ENCODE results near the gene PKP1. TPM values are rescaled to one million over a fixed set of nuclear protein-coding genes. Genes with fewer than 3 reads are reported as not detected.

Gene PKP1
- total and polyA plus RNA-seq, 2 of the 4 experiments (the other 2 are of a cell fraction): 0.18 to 0.36 TPM

DNA sequence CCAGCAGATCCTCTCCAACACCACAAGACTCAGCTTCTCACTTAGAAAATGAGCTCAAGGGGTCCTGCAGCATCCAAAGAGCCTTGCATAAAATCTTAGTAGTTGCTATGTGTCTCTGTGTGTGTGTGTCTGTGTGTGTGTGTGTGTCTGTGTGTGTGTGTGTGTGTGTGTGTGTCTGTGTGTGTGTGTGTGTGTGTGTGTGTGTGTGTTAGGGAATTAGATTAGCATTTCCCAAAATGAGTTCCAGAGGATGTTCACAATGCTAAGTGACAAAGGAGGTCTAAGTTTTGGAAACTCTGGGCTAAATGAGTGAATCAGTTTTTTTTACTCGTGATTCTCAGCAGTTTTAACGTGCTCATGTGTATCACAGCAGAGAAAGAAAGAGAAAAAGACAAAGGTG, 63.7 kb downstream of the PKP1 start:
- Histone ChIP-seq H3K9me1 (ENCODE audit: insufficient read depth, low read length) (no peaks in the 10 kb centered on the region), H4K5ac (ENCODE audit: low read depth, low read length) (no peak overlapping the region), H3K36me3 (ENCODE audit: control insufficient read depth, insufficient read depth, low read length) (no peaks in the 10 kb centered on the region), H3K18ac (ENCODE audit: low read depth, low read length) (no peak overlapping the region), H2BK20ac (ENCODE audit: low read depth, low read length) (no peak overlapping the region), H3K27ac (ENCODE audit: insufficient read depth, low read length) (no peak overlapping the region), H3K56ac (ENCODE audit: extremely low read depth, insufficient read depth, low read length) (no peak overlapping the region), H4K91ac (ENCODE audit: insufficient read depth, low read depth, low read length) (no peak overlapping the region), H3K4me3 (ENCODE audit: insufficient read depth, low read depth, low read length) (no peak overlapping the region), H3K27me3 (ENCODE audit: control insufficient read depth, insufficient read depth, low read length) (peaks cover 51% of the 10 kb centered on the region), H2BK15ac (ENCODE audit: low read depth, low read length) (no peak overlapping the region), H3K14ac (replicated peaks; ENCODE audit: low read depth, low read length) (no peak overlapping the region), H4K8ac (ENCODE audit: low read depth in 2 of 2, low read length in 2 of 2) (no peak overlapping the region), H2BK120ac (ENCODE audit: low read depth, low read length) (no peak overlapping the region), H3K4ac (ENCODE audit: low read depth, low read length) (no peak overlapping the region), H2AK9ac (replicated peaks; ENCODE audit: low read depth, low read length, poor library complexity) (no peak overlapping the region), H2AK5ac (ENCODE audit: low read depth, low read length) (no peak overlapping the region), H3K9me3 (ENCODE audit: control insufficient read depth, insufficient read depth, low read length) (peaks cover 9% of the 10 kb centered on the region; the same call in 1 of the 2 replicates), H3K9ac (ENCODE audit: low read depth, low read length) (no peak overlapping the region), H2AFZ (replicated peaks; ENCODE audit: low read length, poor library complexity) (no peak overlapping the region), H3K4me2 (ENCODE audit: low read depth, low read length) (no peak overlapping the region), H3K23ac (ENCODE audit: low read depth, low read length) (no peak overlapping the region), H2BK5ac (ENCODE audit: low read depth, low read length, poor library complexity, severe bottlenecking) (no peak overlapping the region), H3K4me1 (ENCODE audit: control insufficient read depth, insufficient read depth, low read length) (no peaks in the 10 kb centered on the region), H4K20me1 (ENCODE audit: insufficient read depth, low read length) (no peaks in the 10 kb centered on the region), H3K79me1 (ENCODE audit: low read depth in 1 of 2, low read length in 2 of 2) (no peaks in the 10 kb centered on the region)
- dilution Hi-C loops (cut with HindIII; ENCODE audit: low sequenced_read_pairs, unreplicated experiment) (no loop called here), intact Hi-C loops (cut with micrococcal nuclease) (loop anchor here (1.0 kb wide), 1 partner anchor 93 kb away; no protein-coding TSS in a partner anchor), in situ Hi-C loops (cut with MboI; ENCODE audit: low sequenced_read_pairs) (no loop called here)
- TF ChIP-seq SMC3 (IDR thresholded peaks at IDR 0.05; ENCODE audit: low read depth, low read length): no peak
- TF ChIP-seq RFX5 (IDR thresholded peaks at IDR 0.05; ENCODE audit: low read depth, low read length): no peak
- TF ChIP-seq ELK1 (IDR thresholded peaks at IDR 0.05; ENCODE audit: borderline replicate concordance, low read depth, low read length): no peak
- no peak for TF ChIP-seq BHLHE40 (IDR thresholded peaks at IDR 0.05; ENCODE audit: low read depth, low read length)
- TF ChIP-seq CHD1 (IDR thresholded peaks at IDR 0.05; ENCODE audit: low read depth, low read length): no peak
- no peak for TF ChIP-seq CEBPB (IDR thresholded peaks at IDR 0.05; ENCODE audit: low read depth, low read length)
- TF ChIP-seq USF2 (IDR thresholded peaks at IDR 0.05; ENCODE audit: low read depth, low read length): no peak
- no peak for TF ChIP-seq RCOR1 (IDR thresholded peaks at IDR 0.05; ENCODE audit: insufficient replicate concordance, low read length)
- TF ChIP-seq MAFK (IDR thresholded peaks at IDR 0.05; ENCODE audit: low read depth, low read length): no peak
- no peak for TF ChIP-seq MXI1 (IDR thresholded peaks at IDR 0.05; ENCODE audit: borderline replicate concordance, low read depth, low read length)
- TF ChIP-seq MAZ (IDR thresholded peaks at IDR 0.05; ENCODE audit: borderline replicate concordance, low read depth, low read length): no peak
- TF ChIP-seq FOS (IDR thresholded peaks at IDR 0.05; ENCODE audit: low read depth, low read length): no peak
- CTCF ChIA-PET: interaction anchor here (0.6 to 2.6 kb wide), 7 partner anchors 8 to 93 kb away, joined by 3 to 8 read pairs (median 3); no protein-coding TSS in a partner anchor
- WGBS, 2 experiments (ENCODE audit: extremely low coverage in 2 of 2, insufficient read length in 1 of 2): no CpG with 5 or more reads among the region's 2 CpGs
- no TSS peak for BruUV-seq (replicated peaks)
- POLR2A ChIA-PET (ENCODE audit: unreplicated experiment): no interaction called here
- no peak for ATAC-seq (ENCODE audit: low read depth)
- no peak for DNase-seq

Data from IMR-90 (cell line).